HG03095 (cell line): Measurements from ENCODE around the gene CDRT15.
"Not testable (repeated sequence)": the region's sequence is repeated elsewhere in the genome, so short reads cannot be mapped to it uniquely, and the experiment has no call there.

ENCODE experiments used
- ATAC-seq: cut with Tn5 transposase; IDR thresholded peaks from one replicate; pipeline ENCODE4 v1.9.1; 2021; ENCODE audit warnings: moderate library complexity; ENCODE audit not compliant: unreplicated experiment

The CDRT15 gene

GRCh38 chr17:14186443-14186842 is 50.2 kb downstream of the CDRT15 start:
- ATAC-seq = not testable (repeated sequence)
